Mesendoderm (in vitro differentiated cells): Measurements from ENCODE around the gene MSMP.

Experiments used
- DNase-seq: peaks from one replicate; pipeline ENCODE4 v3.0.0; 2013
- H2AK5ac ChIP-seq: 2 replicates; pipeline ENCODE4 v1.6.1; 2013; ENCODE audit warnings: low read length, inconsistent platforms
- H2BK120ac ChIP-seq: 2 replicates; pipeline ENCODE4 v1.6.1; 2013; ENCODE audit warnings: low read depth, mild to moderate bottlenecking, low read length, moderate library complexity, mixed read lengths
- H2BK15ac ChIP-seq: replicated peaks from 2 replicates; pipeline ENCODE4 v1.6.1; 2013; ENCODE audit warnings: low read depth, mild to moderate bottlenecking, moderate library complexity
- H2BK5ac ChIP-seq: 2 replicates; pipeline ENCODE4 v1.6.1; 2013; ENCODE audit warnings: low read length, inconsistent platforms
- H3K18ac ChIP-seq: 2 replicates; pipeline ENCODE4 v1.6.1; 2013; ENCODE audit warnings: mild to moderate bottlenecking, low read length, mixed read lengths
- H3K23ac ChIP-seq: one replicate; pipeline ENCODE4 v1.6.1; 2013; ENCODE audit warnings: low read length
- H3K27ac ChIP-seq: 2 replicates; pipeline ENCODE4 v1.5.1; 2013; ENCODE audit warnings: low read depth, mild to moderate bottlenecking, inconsistent platforms, low read length, moderate library complexity
- H3K27me3 ChIP-seq: 2 replicates; pipeline ENCODE4 v1.6.1; 2013; ENCODE audit warnings: low read length, control low read depth, mild to moderate bottlenecking, inconsistent platforms; ENCODE audit not compliant: insufficient read depth, poor library complexity
- H3K36me3 ChIP-seq: 2 replicates; pipeline ENCODE4 v1.6.1; 2013; ENCODE audit warnings: low read length, inconsistent platforms; ENCODE audit not compliant: control insufficient read depth, insufficient read depth
- H3K4ac ChIP-seq: one replicate; pipeline ENCODE4 v1.6.1; 2013; ENCODE audit warnings: low read depth, mild to moderate bottlenecking, low read length, moderate library complexity
- H3K4me1 ChIP-seq: 2 replicates; pipeline ENCODE4 v1.6.1; 2013; ENCODE audit warnings: low read depth, low read length, inconsistent platforms; ENCODE audit not compliant: control insufficient read depth
- H3K4me2 ChIP-seq: 2 replicates; pipeline ENCODE4 v1.6.1; 2013; ENCODE audit warnings: low read length
- H3K4me3 ChIP-seq: 2 replicates; pipeline ENCODE4 v1.5.1; 2013; ENCODE audit warnings: mild to moderate bottlenecking, low read length
- H3K56ac ChIP-seq: one replicate; pipeline ENCODE4 v1.6.1; 2013; ENCODE audit warnings: low read length
- H3K79me1 ChIP-seq: 2 replicates; pipeline ENCODE4 v1.6.1; 2013; ENCODE audit warnings: low read length, inconsistent platforms
- H3K79me2 ChIP-seq: 2 replicates; pipeline ENCODE4 v1.6.1; 2013; ENCODE audit warnings: mild to moderate bottlenecking, low read length; ENCODE audit not compliant: control insufficient read depth, insufficient read depth
- H3K9ac ChIP-seq: 2 replicates; pipeline ENCODE4 v1.6.1; 2013; ENCODE audit warnings: low read length, inconsistent platforms
- H4K5ac ChIP-seq: one replicate; pipeline ENCODE4 v1.6.1; 2013; ENCODE audit warnings: low read length
- H4K8ac ChIP-seq: one replicate; pipeline ENCODE4 v1.6.1; 2013; ENCODE audit warnings: low read depth, mild to moderate bottlenecking, control low read depth, low read length, moderate library complexity
- WGBS: extraction: QIAGEN DNeasy Blood & Tissue Kit; methylation state at CpG from one replicate; pipeline ENCODE4 v1.1.7; 2013; ENCODE audit warnings: low lambda C conversion rate, missing lambda C conversion rate; ENCODE audit not compliant: insufficient coverage; ENCODE audit errors: extremely low coverage; 5-methylcytosine and 5-hydroxymethylcytosine counted together
- small RNA-seq: library from polyadenylated mRNA; stranded (forward); fragments of <200 nt; extraction: miRNeasy Mini kit (QIAGEN cat#:217004); gene quantifications from one replicate; pipeline ENCODE3, GENCODE V24; 2013; ENCODE audit not compliant: insufficient read depth

MSMP gene

DNA sequence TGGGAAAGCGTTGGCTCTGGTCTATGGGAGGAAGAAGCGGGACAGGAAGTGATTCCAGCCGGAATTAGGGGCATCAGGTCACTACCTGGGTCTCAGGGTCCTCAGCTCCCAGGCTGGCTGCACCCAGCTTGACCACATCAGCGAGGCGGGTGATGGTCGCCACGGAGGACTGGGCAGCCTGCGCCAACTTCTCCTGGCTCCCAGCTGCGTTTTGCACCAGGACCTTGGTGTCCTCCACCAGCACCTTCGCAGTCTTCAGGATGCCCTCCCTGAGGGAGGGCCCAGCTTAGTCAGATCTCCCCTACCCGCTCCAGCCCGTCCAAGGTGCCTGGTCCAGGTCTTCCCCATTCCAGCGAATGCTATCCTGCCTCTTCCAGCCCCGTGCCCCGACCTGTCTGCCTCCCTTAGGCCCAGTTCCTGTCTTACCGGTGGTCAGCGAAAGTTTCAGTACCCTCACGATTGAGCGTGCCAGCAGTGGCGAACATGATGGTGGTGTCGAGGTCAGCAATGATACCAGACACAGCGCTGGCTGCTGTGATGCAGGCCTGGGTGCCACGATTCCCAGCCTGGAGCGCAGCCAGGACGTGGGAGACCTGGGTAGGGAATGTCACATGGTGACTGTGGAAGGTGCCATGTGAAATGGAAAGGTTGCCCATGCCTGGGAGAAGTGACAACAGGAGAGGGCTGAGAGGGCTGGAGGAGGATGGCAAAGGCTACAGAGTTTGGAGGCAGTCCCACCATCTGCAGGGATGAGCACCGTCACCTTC is 50.0 kb downstream of the MSMP start:
- H2AK5ac ChIP-seq, result no peak overlapping the region
- H2BK120ac ChIP-seq, result no peak overlapping the region
- H3K4me3 ChIP-seq, result no peak overlapping the region
- H3K36me3 ChIP-seq, result peaks cover 53% of the 10 kb centered on the region
- H3K79me1 ChIP-seq, result no peaks in the 10 kb centered on the region
- no peak overlapping the region for H3K56ac ChIP-seq
- DNase-seq, result no peak
- no peak overlapping the region for H3K9ac ChIP-seq
- no peak overlapping the region for H3K27ac ChIP-seq
- no peaks in the 10 kb centered on the region for H3K79me2 ChIP-seq
- no peak overlapping the region for H3K23ac ChIP-seq
- no peak overlapping the region for H2BK15ac ChIP-seq
- no peak overlapping the region for H3K4ac ChIP-seq
- H3K18ac ChIP-seq, result no peak overlapping the region
- no peak overlapping the region for H2BK5ac ChIP-seq
- H3K4me2 ChIP-seq, result no peak overlapping the region
- no peak overlapping the region for H4K8ac ChIP-seq
- H4K5ac ChIP-seq, result no peak overlapping the region
- no CpG with 5 or more reads among the region's 26 CpGs for WGBS
- H3K4me1 ChIP-seq, result no peaks in the 10 kb centered on the region
- H3K27me3 ChIP-seq, result no peaks in the 10 kb centered on the region

Small RNA genes within 50 kb of the gene (small RNA-seq; reads per million reads assigned to genes)
- gene MIR6853, result 0.90 reads per million
